NCI-H1436 (cell line): ENCODE measurements around the gene CSE1L.
"Not testable (repeated sequence)": the region's sequence is repeated elsewhere in the genome, so short reads cannot be mapped to it uniquely, and the experiment has no call there.

Experiments used
- DNase-seq: peaks from one replicate; lab custom pipeline; 2025; lab: John Stamatoyannopoulos, UW

The CSE1L gene, protein sequence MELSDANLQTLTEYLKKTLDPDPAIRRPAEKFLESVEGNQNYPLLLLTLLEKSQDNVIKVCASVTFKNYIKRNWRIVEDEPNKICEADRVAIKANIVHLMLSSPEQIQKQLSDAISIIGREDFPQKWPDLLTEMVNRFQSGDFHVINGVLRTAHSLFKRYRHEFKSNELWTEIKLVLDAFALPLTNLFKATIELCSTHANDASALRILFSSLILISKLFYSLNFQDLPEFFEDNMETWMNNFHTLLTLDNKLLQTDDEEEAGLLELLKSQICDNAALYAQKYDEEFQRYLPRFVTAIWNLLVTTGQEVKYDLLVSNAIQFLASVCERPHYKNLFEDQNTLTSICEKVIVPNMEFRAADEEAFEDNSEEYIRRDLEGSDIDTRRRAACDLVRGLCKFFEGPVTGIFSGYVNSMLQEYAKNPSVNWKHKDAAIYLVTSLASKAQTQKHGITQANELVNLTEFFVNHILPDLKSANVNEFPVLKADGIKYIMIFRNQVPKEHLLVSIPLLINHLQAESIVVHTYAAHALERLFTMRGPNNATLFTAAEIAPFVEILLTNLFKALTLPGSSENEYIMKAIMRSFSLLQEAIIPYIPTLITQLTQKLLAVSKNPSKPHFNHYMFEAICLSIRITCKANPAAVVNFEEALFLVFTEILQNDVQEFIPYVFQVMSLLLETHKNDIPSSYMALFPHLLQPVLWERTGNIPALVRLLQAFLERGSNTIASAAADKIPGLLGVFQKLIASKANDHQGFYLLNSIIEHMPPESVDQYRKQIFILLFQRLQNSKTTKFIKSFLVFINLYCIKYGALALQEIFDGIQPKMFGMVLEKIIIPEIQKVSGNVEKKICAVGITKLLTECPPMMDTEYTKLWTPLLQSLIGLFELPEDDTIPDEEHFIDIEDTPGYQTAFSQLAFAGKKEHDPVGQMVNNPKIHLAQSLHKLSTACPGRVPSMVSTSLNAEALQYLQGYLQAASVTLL

DNA sequence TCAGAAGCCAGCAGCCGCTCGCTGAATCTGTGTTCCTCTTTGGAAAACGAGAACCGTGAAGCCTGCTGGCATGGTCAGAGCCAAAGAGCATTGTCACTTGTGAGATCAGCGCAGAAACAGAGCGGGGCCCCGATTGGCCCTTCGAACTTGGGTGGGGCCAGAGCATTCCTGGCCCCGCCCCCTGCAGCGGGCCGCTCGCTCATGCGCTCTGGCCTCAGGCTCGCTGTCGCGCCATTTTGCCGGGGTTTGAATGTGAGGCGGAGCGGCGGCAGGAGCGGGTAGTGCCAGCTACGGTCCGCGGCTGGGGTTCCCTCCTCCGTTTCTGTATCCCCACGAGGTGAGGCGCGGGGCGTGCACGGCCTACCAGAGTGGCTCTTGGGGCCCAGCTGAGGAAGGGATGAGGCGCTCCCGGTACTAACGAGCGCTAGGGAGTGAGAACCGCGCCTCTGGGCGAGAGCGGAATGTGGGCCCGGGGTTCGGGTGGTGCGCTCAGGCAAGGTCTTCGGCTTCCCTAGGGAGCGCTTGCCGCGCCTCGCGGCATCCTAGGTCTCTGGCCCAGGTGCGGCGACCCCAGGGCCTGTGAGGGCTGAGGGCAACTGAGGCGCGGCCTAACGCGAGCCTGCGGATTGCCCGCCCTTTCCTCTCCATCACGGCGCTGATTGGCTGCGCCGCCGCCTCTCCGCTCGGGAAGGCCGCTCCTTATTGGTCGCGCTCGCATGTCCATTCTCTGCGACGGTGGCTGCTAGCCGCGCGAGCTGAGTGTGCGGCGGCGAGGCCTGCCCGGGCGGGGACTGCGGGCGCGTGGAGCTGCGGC is at the start of gene CSE1L:
CSE1L (plus strand) TSS at position 226 of the 814 bp plus-strand sequence. CDS start 12,152 bp downstream, outside the sequence.
- DNase-seq, result peak; percentile 93

DNA sequence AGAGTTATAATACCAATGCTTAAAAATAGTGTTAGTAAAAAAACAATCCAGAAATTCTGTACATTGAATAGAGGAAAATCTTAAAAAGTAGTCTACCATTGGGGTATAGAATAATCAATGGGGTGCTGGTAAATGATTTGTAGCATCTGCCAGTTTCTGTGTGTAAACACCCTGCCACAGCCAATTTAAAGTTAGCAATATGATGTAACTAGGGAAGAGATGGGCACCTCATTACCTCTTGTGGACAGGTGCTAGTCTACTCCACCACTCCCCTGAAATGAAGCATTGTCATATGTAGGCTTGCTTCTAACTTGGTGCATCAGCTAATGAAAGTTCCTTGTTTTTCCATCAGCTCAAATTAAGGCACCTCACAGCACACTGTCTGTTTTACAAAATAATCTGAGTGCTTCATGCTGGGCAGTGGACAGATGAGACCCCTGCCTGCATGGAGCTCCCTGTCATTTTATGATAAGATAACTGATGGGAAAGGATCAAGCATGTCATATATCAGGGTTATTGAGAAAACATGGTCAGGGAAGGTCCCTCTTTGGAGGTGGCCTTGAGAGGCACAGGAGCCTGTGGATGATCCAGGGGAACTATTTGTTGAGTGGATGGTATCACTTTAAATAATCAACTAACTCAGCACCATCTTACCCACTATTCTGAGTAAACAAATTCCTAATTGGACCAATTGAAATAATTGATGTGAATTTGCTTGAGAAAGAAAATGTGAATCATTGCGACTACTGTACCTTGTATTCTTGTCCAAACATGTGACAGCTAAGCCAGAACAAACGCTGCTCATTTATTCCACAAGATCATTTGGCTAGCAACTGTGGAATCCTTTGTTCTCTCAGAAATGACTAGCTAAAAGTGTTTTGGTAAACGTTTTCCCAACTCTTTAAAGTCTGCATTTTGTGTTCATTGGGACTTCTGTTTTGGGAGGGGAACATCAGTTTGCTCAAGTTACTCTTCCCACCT is 45.9 kb upstream of the CSE1L start:
- DNase-seq, result no peak

DNA sequence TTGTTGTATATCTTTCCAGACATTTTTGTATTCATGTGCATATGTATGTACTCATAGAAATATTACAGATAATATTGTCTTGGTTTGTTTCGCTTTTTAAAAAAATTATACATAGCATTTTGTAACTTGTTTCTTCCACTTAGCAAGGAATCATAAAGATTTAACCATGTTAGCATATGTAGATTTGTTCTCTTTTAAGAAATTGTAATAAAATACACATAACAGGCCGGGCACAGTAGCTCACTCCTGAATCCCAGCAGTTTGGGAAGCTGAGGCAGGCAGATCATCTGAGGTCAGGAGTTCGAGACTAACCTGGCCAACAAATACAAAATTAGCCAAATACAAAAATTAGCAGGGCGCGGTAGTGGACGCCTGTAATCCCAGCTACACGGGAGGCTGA is 44.4 kb upstream of the CSE1L start:
- DNase-seq, result no peak

DNA sequence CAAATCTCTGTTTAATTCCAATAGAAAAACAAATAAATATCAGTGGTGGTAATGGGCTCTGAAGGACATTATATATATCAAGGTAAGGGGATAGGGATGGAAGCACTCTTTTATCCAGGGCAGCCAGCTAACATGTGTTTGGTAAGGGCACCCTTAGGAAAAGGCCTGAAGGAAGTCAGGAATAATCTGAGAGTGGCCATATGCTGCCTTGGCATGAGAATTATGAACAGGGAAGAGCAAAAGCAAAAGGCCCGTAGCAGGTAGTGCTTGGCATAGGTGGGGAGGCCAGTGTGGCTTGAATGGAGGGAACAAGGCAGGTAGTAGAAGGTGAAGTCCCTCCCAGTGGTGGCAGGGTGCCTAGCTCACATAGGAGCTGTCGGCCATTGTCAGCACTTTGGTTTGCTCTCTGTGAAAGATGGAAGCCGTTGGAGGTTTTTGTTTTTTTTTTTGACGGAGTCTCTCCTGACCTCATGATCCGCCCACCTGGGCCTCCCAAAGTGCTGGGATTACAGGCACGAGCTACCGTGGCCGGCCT is 39.6 kb upstream of the CSE1L start:
- no peak for DNase-seq

DNA sequence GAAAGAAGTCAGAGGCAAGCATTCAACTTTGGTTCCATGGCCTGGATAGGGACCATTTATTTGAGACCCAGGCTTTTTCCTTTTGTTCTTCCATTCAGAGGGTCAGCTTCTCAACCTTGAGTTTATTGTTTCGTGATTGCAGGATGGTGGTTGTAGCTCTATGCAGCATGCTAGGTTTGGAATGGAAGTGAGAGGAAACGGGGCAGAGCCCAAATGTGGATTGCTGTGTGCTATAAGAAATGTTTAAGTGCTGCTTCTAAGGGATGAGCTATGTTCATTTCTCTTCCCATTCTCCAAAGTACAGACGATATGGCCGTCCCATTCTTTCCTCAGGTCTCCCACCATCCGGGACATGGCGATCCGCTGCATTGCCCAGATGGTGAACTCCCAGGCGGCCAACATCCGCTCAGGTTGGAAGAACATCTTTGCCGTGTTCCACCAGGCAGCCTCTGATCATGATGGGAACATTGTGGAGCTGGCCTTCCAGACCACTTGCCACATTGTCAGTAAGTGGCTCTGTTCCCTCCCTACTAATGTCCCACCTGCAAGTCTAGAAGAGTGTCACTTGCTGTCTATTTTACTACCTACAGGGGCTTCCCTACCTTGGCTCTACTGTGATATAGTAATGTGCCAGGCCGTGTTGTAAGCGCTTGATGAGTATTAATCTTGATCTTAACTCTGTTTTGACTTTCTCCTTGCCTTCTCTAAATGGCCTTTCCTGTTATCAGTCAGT is 36.0 kb upstream of the CSE1L start:
- DNase-seq, result no peak

- no peak for DNase-seq
Measured at GRCh38 chr20:49024220-49024619, 21.9 kb upstream of the CSE1L start.

DNA sequence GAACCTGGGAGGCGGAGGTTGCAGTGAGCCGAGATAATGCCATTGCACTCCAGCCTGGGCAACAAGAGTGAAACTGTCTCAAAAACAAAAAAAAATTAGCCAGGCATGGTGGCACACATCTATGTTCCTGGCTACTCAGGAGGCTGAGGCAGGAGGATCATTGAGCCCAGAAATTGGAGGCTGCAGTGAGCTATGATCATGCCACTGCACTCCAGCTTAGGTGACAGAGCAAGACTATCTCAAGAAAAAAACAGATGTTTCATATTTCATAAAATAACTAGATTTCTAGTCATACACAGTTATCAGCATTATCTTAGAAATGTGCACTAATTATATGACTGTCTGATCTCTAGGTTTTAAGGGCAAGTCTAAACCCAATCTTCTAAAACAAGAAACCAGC is 17.9 kb upstream of the CSE1L start:
- DNase-seq, result not testable (repeated sequence)

- no peak for DNase-seq
Measured at GRCh38 chr20:49028684-49029083, 17.4 kb upstream of the CSE1L start.

DNA sequence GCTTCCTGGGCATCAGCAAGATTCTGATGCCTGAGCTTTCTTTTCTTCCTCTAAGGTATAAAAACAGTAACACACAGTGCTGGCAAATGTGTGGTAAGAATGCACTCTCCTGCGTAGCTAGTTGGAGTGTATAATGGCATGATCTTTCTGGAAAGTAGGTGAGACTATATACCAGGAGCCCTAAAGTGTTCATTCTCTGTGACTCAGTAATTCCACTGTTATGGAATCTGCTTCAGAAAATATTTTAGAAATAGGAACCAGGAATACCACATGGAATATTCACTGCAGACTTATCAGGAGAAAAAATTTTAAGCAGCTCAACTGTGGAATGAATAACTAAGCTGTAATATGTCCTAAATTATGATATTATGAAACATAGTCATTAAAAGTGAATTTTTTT is 16.9 kb upstream of the CSE1L start:
- DNase-seq, result no peak

GRCh38 chr20:49030954-49031619 is 15.0 kb upstream of the CSE1L start:
- DNase-seq, result no peak

DNA sequence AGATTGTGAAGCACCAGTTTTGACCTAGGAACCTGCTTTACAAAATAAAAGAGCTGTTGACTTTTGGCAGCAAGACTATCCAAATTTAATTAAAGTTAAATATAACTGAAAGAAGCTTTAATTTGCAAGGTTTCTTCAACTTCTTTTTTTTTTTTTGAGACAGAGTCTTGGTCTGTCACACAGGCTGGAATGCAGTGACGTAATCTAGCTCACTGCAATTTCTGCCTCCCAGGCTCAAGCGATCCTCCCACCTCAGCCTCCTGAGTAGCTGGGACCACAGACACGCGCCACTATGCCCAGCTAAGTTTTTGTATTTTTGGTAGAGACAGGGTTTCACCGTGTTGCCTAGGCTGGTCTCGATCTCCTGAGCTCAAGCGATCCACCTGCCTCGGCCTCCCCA is 13.7 kb upstream of the CSE1L start:
- DNase-seq, result no peak

DNA sequence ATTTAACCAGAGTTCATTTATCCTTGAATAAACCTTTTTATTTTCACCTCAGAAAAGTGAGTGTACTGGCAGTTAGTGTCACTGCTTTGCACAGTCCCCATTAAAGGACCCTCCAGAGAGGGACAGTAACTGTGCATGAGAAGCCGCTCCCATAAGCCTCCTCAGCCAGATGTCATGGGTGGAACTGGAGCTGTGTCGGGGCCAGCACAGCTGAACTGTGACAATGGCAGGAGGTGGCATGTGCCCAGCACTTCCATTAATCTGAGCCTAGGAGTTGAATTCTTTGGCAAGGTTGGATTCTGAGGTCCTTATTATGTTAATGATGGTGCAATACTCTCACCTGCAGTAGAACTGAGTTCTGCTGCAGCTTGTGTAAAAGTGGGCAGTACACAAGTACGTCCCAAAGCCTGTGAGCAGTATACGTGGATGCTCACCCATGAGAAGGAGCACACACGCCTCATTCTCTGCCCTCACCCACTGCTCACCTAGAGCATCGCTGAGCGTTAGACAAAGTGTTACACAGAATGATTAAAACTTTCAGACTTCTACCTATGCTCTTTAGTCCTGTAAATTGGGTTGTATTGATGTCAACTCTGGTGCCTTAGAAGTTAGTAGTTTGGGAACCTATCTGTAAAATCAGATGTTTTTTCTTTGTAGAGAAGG is 11.9 kb upstream of the CSE1L start:
- no peak for DNase-seq

GRCh38 chr20:49037962-49038387 is 8.1 kb upstream of the CSE1L start:
- no peak for DNase-seq

DNA sequence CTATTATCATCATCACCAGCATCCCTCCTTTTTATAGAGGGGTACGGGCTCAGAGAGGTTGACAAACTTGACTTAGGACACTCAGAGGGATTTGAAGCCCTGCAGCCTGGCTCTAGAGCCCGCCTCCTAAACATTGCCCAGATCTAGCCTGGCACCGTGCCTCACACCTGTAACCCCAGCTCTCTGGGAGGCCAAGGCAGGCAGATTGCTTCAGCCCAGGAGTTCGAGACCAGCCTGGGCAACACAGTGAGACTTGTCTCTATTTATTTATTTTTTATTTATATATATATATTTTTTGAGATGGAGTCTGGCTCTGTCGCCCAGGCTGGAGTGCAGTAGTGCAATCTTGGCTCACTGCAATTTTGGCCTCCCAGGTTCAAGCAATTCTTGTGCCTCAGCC is 6.3 kb upstream of the CSE1L start:
- DNase-seq, result no peak

DNA sequence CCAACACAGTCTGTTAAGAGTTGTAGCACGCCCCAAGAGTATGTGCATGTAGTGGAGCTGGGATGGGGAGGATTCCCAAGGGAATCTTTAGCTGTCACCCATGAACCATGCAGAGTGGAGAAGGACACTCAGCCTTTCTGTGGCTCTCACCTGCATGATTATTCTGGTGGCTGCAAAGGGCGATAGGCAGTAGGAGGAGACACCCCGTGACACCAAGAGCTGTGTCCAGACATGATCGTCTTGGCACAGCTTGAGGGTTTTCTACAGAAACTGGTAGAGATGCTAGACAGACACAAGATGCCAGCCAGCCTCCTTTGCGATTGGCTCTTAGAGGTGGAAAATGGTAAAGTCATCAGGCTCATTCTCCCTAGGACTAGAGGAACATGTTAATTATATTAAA is 3.1 kb upstream of the CSE1L start:
- no peak for DNase-seq

- no peak for DNase-seq
Measured at GRCh38 chr20:49045440-49046086, 549 bp upstream of the CSE1L start.

DNA sequence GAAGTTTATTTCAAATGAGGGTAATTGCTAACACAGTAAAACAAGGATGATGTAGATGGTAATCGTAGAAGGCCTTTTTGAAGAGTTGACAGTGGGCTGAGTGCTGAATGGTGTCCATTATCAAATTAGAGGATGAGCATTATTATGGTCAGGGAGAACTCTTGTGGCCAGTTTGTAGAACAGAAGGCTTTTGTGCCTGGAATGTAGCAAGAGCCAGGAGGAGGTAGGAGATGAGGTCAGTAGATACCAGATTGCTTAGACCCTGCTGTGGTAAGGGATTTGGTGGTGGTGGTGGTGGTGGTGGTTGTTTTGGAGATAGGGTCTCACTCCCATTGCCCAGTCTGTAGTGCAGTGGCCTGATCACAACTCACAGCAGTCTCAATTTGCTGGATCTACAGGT is 6.2 kb downstream of the CSE1L start:
- no peak for DNase-seq

GRCh38 chr20:49054056-49054643 is 8.0 kb downstream of the CSE1L start:
- DNase-seq, result no peak
